K562 (cell line): Measurements from ENCODE around the gene KCNMB3. TPM values are rescaled to one million over a fixed set of nuclear protein-coding genes. Genes with fewer than 3 reads are reported as not detected.

Experiments
- CAMTA2 ChIP-seq: fragments of 250-450 bp; sonication (Bioruptor Pico); conservative IDR thresholded peaks from 2 replicates; pipeline ENCODE4 v1.5.1; 2022
- CHD4 ChIP-seq: fragments of 200-600 bp; sonication (generic); IDR thresholded peaks from 3 replicates; pipeline ENCODE4 v1.6.1; 2012; ENCODE audit warnings: low read depth, mild to moderate bottlenecking, mixed read lengths, low read length, inconsistent platforms; ENCODE audit not compliant: insufficient read depth, insufficient replicate concordance, poor library complexity, severe bottlenecking
- CREM ChIP-seq: IDR thresholded peaks from 2 replicates; pipeline ENCODE4 v1.6.1; 2014; ENCODE audit warnings: antibody characterized with exemption, low read depth
- DMBX1 ChIP-seq: fragments of 250-450 bp; sonication (Bioruptor Pico); IDR thresholded peaks from 2 replicates; pipeline ENCODE4 v1.8.0; 2022; ENCODE audit warnings: inconsistent platforms, mild to moderate bottlenecking, moderate library complexity, borderline replicate concordance
- ESRRA ChIP-seq: fragments of 450-650 bp; IDR thresholded peaks from 2 replicates; pipeline ENCODE4 v1.6.1; 2014; ENCODE audit warnings: low read depth, mild to moderate bottlenecking, moderate library complexity, borderline replicate concordance
- IFI16 ChIP-seq: fragments of 250-450 bp; sonication (Bioruptor Pico); IDR thresholded peaks from 2 replicates; pipeline ENCODE4 v2.1.2; 2022; ENCODE audit warnings: mild to moderate bottlenecking, inconsistent platforms
- KAT7 ChIP-seq: sonication (generic); formaldehyde crosslinking; IDR thresholded peaks from 2 replicates; pipeline ENCODE4 v1.8.0; 2022; ENCODE audit warnings: missing genetic modification reagents, mild to moderate bottlenecking, borderline replicate concordance
- MAX ChIP-seq: sonication (generic); formaldehyde crosslinking; IDR thresholded peaks from 2 replicates; pipeline ENCODE4 v1.9.0; 2022; ENCODE audit warnings: mild to moderate bottlenecking, missing genetic modification reagents
- PATZ1 ChIP-seq: fragments of 250-450 bp; sonication (Bioruptor Pico); IDR thresholded peaks from 2 replicates; pipeline ENCODE4 v1.5.0; 2020; ENCODE audit warnings: mild to moderate bottlenecking, borderline replicate concordance
- PCBP1 ChIP-seq: fragments of 200-400 bp; formaldehyde crosslinking; IDR thresholded peaks from 2 replicates; pipeline ENCODE4 v1.6.1; 2018; ENCODE audit warnings: mild to moderate bottlenecking, low read depth, low read length; ENCODE audit not compliant: poor library complexity, severe bottlenecking
- RB1 ChIP-seq: fragments of 450-650 bp; IDR thresholded peaks from 2 replicates; pipeline ENCODE4 v1.6.1; 2017; ENCODE audit warnings: low read depth, mild to moderate bottlenecking
- RBM15 ChIP-seq: fragments of 200-400 bp; formaldehyde crosslinking; IDR thresholded peaks from 2 replicates; pipeline ENCODE4 v1.6.1; 2018; ENCODE audit warnings: mild to moderate bottlenecking, low read length, moderate library complexity; ENCODE audit not compliant: insufficient read depth
- TCF15 ChIP-seq: fragments of 250-450 bp; sonication (Bioruptor Pico); IDR thresholded peaks from 2 replicates; pipeline ENCODE4 v1.8.0; 2022; ENCODE audit warnings: moderate library complexity, mild to moderate bottlenecking, inconsistent platforms
- ZBTB33 ChIP-seq: sonication (generic); formaldehyde crosslinking; IDR thresholded peaks from 2 replicates; pipeline ENCODE4 v1.8.1; 2023; ENCODE audit warnings: mild to moderate bottlenecking, missing genetic modification reagents
- ZBTB9 ChIP-seq: fragments of 450-650 bp; formaldehyde crosslinking; IDR thresholded peaks from 2 replicates; pipeline ENCODE4 v1.4.0; 2020; ENCODE audit warnings: mild to moderate bottlenecking, moderate library complexity
- polyA plus RNA-seq, 8 experiments: library from polyadenylated mRNA; depleted of rRNA in 4 of 8; stranded (reverse) in 5 of 8; unstranded in 3 of 8; fragments of >200 nt; fragmentation: Nextera tagmentation in 2 of 8; fragmentation: Illumina TruSeq in 1 of 8; extraction: Ambion mirVana in 2 of 8; extraction: Trizol in 1 of 8; gene quantifications; 2 replicates each; pipeline versions ENCODE4 v1.2.1 to v1.2.3, GENCODE V29; 2011 to 2014; ENCODE audit warnings: inconsistent platforms in 1 of 8, missing spikeins in 1 of 8
- total RNA-seq, 7 experiments: library from RNA; depleted of rRNA in 6 of 7; stranded (reverse); fragments of >200 nt in 6 of 7; fragmentation: Illumina TruSeq in 2 of 7; extraction: Trizol in 2 of 7; gene quantifications; 2 replicates each; pipeline versions ENCODE4 v1.2.1 to v1.2.3, GENCODE V29; 2011 to 2021; ENCODE audit warnings: low replicate concordance in 1 of 7

KCNMB3 gene
- total and polyA plus RNA-seq, 9 of the 15 experiments (the other 6 are each of a cell fraction or from before 2014, with no cell fraction given): 7.0 to 21.1 (median 14.3) TPM

GRCh38 chr3:179260949-179261765, 10.2 kb upstream of the KCNMB3 start (continued):
- TF ChIP-seq ZBTB9 (CRISPR knock-in tag) (peak; percentile 70; the same call in 1 of the 2 replicates), DMBX1 (CRISPR knock-in tag) (0 out of 2 replicates have a peak, but pooled peaks have one; percentile 25), IFI16 (CRISPR knock-in tag) (no peak), PCBP1 (peak; percentile 74), RB1 (peak; percentile 66), CAMTA2 (CRISPR knock-in tag) (no peak), RBM15 (no peak), ZBTB33 (CRISPR knock-in tag) (peak; percentile 15; the same call in 1 of the 2 replicates), PATZ1 (CRISPR knock-in tag) (no peak), KAT7 (CRISPR knock-in tag) (0 out of 2 replicates have a peak, but pooled peaks have one; percentile 67), TCF15 (CRISPR knock-in tag) (0 out of 2 replicates have a peak, but pooled peaks have one; percentile 18), CREM (no peak), CHD4 (no peak), MAX (CRISPR knock-in tag) (peak; percentile 39; the same call in 1 of the 2 replicates), ESRRA (peak; percentile 41; the same call in 1 of the 2 replicates)
